ENCODE measurements around the gene GOLGA1.
"Not testable (repeated sequence)": the region's sequence is repeated elsewhere in the genome, so short reads cannot be mapped to it uniquely, and the experiment has no call there.

GOLGA1 gene

GRCh38 chr9:124860582-124861341, 80.1 kb downstream of the GOLGA1 start:
- DNase-seq (ENCODE audit: low read depth in 1 of 2, low spot score in 1 of 2): no peak

GRCh38 chr9:124859803-124860581, 80.9 kb downstream of the GOLGA1 start:
- DNase-seq (ENCODE audit: low read depth in 1 of 2, low spot score in 1 of 2): no peak

- no peak for DNase-seq (ENCODE audit: low read depth in 1 of 2, low spot score in 1 of 2)
Measured at GRCh38 chr9:124858330-124859046, 82.4 kb downstream of the GOLGA1 start.

GRCh38 chr9:124857533-124858162, 83.2 kb downstream of the GOLGA1 start:
- DNase-seq (ENCODE audit: low read depth in 1 of 2, low spot score in 1 of 2): no peak

GRCh38 chr9:124855944-124856765, 84.7 kb downstream of the GOLGA1 start:
- no peak for DNase-seq (ENCODE audit: low read depth in 1 of 2, low spot score in 1 of 2)

- DNase-seq (ENCODE audit: low read depth in 1 of 2, low spot score in 1 of 2): no peak
Measured at GRCh38 chr9:124855566-124855943, 85.3 kb downstream of the GOLGA1 start.

DNA sequence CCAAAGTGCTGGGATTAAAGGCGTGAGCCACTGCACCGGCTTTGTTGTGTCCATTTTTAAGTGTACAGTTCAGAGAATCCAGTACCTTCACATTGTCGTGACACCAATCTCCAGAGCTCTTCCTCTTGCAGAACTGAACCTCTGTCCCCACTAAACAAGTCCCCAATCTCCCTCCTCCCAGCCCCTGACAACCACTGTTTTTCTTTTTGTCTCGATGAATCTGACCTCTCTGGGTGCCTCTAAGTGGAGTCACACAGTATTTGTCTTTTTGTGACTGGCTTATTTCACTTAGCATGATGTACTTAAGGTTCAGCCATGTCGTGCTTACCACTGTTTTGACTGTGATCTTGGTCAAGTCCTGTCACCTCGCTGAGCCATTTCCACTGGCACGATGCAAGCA, 86.1 kb downstream of the GOLGA1 start:
- no peak for DNase-seq (ENCODE audit: low read depth in 1 of 2, low spot score in 1 of 2)

- DNase-seq (ENCODE audit: low read depth in 1 of 2, low spot score in 1 of 2): no peak
Measured at GRCh38 chr9:124854161-124854560, 86.7 kb downstream of the GOLGA1 start.

DNA sequence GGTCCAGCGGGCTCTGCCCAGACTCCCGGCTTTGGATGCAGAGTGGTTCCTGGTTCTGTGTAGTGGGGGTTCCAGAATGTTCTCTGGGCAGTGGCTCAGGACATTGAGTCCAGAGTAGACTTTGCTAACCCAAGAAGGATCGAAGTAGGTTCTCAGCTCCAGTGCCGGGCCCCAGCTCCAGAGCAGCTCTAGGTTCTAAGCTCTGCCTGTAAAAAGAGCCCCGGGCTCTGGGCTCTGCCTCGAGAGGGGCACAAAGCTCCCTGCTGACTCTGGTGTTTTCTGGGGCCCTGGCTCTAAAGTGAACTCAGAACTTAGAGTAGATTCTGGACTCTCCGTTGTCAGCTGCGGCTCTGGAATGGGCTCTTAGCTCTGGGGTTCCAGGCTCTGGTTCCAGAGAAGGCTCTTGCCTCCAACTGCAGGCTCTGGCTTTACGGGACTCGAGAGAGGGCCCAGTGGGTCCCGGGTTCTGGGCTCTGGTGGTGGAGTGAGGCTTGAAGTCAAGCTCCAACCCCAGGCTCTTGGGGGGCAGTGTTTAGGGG, 87.2 kb downstream of the GOLGA1 start:
- no peak for DNase-seq (ENCODE audit: low read depth in 1 of 2, low spot score in 1 of 2)

GRCh38 chr9:124852829-124853531, 87.9 kb downstream of the GOLGA1 start, which contains the start of gene WDR38:
Gene WDR38 (plus strand): TSS chr9:124853460. CDS start chr9:124853532, 72 bp downstream.
- peak; percentile 55 to 75 for DNase-seq (ENCODE audit: low read depth in 1 of 2, low spot score in 1 of 2)

DNA sequence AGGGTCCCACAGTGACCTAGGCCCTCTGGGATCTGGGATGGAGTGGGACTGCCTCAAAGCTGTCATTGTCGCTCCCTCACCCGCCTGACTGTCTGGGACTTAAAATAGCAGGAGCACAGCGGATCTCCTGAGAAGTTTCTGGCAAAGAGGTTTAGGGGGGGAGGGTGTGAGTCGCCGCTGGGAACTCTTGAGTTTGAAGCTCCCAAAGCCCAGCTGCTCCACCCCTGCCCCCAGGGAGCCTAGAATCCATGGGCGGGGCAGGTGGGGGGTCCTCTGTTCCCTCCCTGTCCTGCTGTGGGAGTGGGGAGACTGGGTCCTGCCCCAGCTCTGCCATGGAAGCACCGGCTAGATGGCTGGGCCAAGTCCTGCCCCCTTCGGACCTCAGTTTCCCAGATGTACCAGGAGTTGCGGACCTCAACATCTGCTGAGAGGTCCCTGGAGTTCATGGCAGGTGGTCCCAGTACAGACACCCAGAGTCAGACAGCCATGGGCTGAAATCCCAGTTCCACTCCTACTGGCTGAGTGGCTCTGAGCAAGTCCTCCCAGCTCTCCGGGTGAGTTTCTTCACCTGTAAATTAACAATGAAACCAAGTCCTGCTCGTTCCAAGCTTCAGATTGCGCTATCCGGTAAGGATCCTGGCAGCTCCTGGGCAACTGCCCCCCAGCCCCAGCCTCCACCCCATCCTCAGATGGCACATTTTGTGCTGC, 88.6 kb downstream of the GOLGA1 start:
- DNase-seq (ENCODE audit: low read depth in 1 of 2, low spot score in 1 of 2): no peak

DNA sequence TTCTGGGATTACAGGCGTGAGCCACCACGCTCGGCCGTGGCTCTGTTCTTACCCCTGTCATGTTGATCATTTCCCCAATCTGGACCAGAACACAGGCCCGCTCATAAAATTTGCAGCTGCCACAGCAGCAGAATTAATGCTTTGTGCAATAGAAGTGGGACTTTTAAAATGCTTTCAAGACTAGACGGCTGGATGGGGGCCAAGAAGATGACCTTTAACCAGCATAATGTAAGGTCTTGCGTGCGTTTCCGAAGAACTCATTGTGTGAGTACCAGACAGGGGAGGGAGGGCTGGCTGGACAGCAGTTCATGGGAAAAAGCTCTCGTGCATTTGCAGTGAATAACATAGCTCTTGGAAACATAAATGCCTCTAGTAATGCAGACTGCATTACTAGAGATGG, 91.1 kb downstream of the GOLGA1 start:
- no peak for DNase-seq (ENCODE audit: low read depth in 1 of 2, low spot score in 1 of 2)

- no peak for DNase-seq (ENCODE audit: low read depth in 1 of 2, low spot score in 1 of 2)
Measured at GRCh38 chr9:124846969-124847368, 93.9 kb downstream of the GOLGA1 start.

GRCh38 chr9:124846467-124846866, 94.4 kb downstream of the GOLGA1 start:
- not testable (repeated sequence) for DNase-seq (ENCODE audit: low read depth in 1 of 2, low spot score in 1 of 2)

- DNase-seq (ENCODE audit: low read depth in 1 of 2, low spot score in 1 of 2): no peak
Measured at GRCh38 chr9:124844291-124844690, 96.6 kb downstream of the GOLGA1 start.

DNA sequence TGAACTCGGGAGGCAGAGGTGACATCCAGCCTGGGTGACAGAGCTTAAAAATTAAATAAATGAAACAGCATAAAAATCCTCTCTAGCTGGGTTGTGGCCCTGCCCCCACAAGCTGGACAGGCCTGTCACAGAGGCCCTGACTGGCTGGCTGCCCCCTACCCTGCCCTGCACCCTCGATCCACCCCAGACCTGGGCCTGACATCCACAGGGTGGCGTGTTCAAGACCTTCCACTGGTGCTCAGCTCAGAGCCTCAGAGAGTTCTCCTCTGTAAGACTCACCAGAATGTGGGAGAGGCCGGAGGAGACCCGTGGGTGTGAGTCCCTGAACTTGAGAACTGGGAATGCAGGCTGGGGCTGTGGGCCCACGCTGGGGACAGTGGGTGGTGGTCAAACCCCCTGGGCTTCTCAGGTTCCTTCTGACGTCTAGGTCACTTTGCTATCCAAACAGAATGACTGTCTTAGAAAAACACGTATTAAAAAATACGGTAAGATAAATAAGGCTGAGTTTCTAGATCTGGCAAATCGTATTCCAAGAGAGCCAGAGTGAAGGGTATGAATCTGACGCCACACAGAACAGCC, 97.3 kb downstream of the GOLGA1 start:
- DNase-seq (ENCODE audit: low read depth in 1 of 2, low spot score in 1 of 2): no peak

DNA sequence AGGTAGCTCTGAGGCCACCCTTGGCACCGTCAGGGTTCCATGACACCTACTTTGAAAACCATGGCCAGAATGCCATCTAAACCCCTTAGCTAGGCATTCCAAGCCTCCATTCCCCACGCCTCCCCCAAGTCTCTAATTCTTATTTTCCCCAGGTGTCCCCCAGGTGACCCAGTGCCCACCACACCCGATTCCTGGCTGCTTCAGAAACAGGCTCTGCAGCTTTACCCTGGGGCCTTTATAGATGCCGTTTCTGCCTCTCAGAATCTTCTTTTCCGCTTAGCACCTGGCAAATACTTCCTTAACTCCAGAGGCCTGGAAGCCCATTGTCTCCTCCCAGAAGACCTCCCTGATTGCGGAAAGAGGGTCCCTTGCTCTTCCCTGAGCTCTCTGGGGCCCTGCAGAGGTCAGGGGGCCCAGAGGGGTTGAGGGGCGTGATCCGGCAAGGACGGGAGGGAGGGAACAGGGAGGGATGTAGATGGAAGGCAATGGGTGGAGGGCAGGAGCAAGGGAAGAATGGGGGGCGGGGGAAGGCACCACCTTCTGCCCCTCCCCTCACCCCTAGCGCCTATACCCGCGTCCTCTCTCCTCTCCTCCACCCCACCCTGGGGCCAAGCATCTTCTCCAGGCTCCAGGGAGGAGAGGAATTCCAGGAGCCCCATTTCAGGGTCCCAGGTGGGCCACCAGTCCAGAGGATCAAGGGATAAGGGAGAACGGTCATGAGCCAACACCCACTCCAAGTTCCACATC, 99.6 kb downstream of the GOLGA1 start:
- no peak for DNase-seq (ENCODE audit: low read depth in 1 of 2, low spot score in 1 of 2)

DNA sequence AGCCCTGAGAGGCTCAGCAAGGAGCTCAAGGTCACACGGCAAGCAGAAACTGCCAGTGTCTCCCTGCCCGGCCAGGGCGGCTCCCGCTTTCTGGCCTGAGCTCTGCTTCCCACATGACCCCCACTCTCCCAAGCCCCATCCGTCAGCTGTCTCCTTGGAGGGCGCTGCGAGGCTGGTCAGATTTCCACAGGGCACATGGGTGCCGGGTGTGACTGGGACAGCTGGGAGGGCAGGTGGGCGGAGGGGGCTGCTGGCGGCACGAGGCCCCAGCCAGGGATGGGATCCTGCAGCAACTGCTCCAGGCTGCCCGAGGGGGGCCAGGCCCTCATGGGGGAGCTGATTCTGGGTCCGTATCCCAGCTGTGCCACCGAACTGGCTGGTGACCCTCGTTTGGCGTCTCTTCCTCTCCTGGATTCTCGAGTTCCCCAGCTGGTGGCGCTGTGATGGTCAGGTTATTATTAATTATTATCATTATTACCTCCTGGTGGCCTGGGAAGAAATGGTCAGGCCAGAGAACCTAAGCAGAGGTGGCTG, 100.5 kb downstream of the GOLGA1 start:
- DNase-seq (ENCODE audit: low read depth in 1 of 2, low spot score in 1 of 2): no peak
